K562 (cell line): ENCODE measurements around the gene DMAC2. TPM values are rescaled to one million over a fixed set of nuclear protein-coding genes. Genes with fewer than 3 reads are reported as not detected.

Source experiments
- ATAC-seq: fragments of 200-7000 bp; cut with Tn5 transposase; 3 replicates; pipeline ENCODE4 v1.9.1; 2020; ENCODE audit warnings: moderate library complexity
- BruUV-seq: library from RNA; stranded (reverse); fragments of 400-500 nt; replicated peaks from 2 replicates; lab custom pipeline; 2021; lab: Mats Ljungman, UMichigan
- CTCF ChIA-PET: fragments of 300-600 bp; formaldehyde crosslinking; extraction: SDS; loops from one replicate; lab custom pipeline; 2021; ENCODE audit warnings: low intra/inter-chr PET ratio; lab: Yijun Ruan, JAX
- POLR2A ChIA-PET: fragments of 300-600, 350-650 bp; sonication (Branson Sonifier 250); formaldehyde crosslinking; extraction: SDS; loops from one replicate; lab custom pipeline; 2021; ENCODE audit warnings: antibody characterized with exemption, inconsistent platforms; lab: Yijun Ruan, JAX
- DNase-seq, 4 experiments: peaks; one replicate each; pipeline versions ENCODE4 v3.0.0 to v3.0.0-alpha.2; 2011 to 2018; ENCODE audit warnings: low spot score in 3 of 4, mixed read lengths in 3 of 4; ENCODE audit errors: extremely low read depth in 1 of 4
- FAIRE-seq: peaks from 2 replicates; lab custom pipeline; 2011; peaks lifted over from hg19 to GRCh38; lab: Jason Lieb, UNC
- H2AFZ ChIP-seq: 2 replicates; pipeline ENCODE4 v1.6.0; 2011; ENCODE audit warnings: low read depth, low read length, control low read depth, inconsistent platforms
- H3K27ac ChIP-seq: fragments of 200-600 bp; 3 replicates; pipeline ENCODE4 v1.8.0; 2011; ENCODE audit warnings: low read depth, mild to moderate bottlenecking, control low read depth, inconsistent platforms, low read length, moderate library complexity, mixed read lengths; ENCODE audit errors: extremely low read depth
- H3K27me3 ChIP-seq, 2 experiments: fragments of 300-600 bp in 1 of 2; 2 replicates in 1 of 2; 3 replicates in 1 of 2; pipeline versions ENCODE4 v1.6.0 to v1.8.0; 2011; ENCODE audit warnings: inconsistent platforms in 2 of 2, low read length in 2 of 2, mild to moderate bottlenecking in 1 of 2, mixed read lengths in 1 of 2, moderate library complexity in 1 of 2; ENCODE audit not compliant: control insufficient read depth in 2 of 2, insufficient read depth in 2 of 2
- H3K36me3 ChIP-seq: fragments of 300-600 bp; 3 replicates; pipeline ENCODE4 v1.8.0; 2011; ENCODE audit warnings: mild to moderate bottlenecking, low read length, inconsistent platforms; ENCODE audit not compliant: control insufficient read depth, insufficient read depth
- H3K4me1 ChIP-seq, 2 experiments: fragments of 200-600 bp in 1 of 2; replicated peaks in 1 of 2; 2 replicates in 1 of 2; 3 replicates in 1 of 2; pipeline versions ENCODE4 v1.5.1 to v1.8.0; 2011; ENCODE audit warnings: inconsistent platforms in 2 of 2, low read length in 2 of 2, mild to moderate bottlenecking in 1 of 2, mixed read lengths in 1 of 2, moderate library complexity in 1 of 2; ENCODE audit not compliant: control insufficient read depth in 2 of 2, insufficient read depth in 2 of 2
- H3K4me2 ChIP-seq: 2 replicates; pipeline ENCODE4 v1.6.1; 2011; ENCODE audit warnings: low read length, control low read depth, inconsistent platforms, mixed read lengths; ENCODE audit not compliant: insufficient read depth
- H3K4me3 ChIP-seq: fragments of 200-600 bp; sonication (generic), shearing (Covaris generic); 2 replicates; pipeline ENCODE4 v1.5.1; 2016; ENCODE audit warnings: control low read depth, inconsistent platforms
- H3K79me2 ChIP-seq: fragments of 200-600 bp; 3 replicates; pipeline ENCODE4 v1.8.0; 2011; ENCODE audit warnings: low read length, inconsistent platforms; ENCODE audit not compliant: control insufficient read depth, insufficient read depth
- H3K9ac ChIP-seq, 2 experiments: 2 replicates each; pipeline versions ENCODE4 v1.6.0 to v1.6.1; 2011; ENCODE audit warnings: low read depth in 2 of 2, low read length in 2 of 2, control low read depth in 1 of 2, inconsistent platforms in 1 of 2, mild to moderate bottlenecking in 1 of 2, mixed read lengths in 1 of 2; ENCODE audit not compliant: insufficient read depth in 1 of 2
- H3K9me1 ChIP-seq: one replicate; pipeline ENCODE4 v1.6.0; 2011; ENCODE audit warnings: inconsistent platforms, mild to moderate bottlenecking, low read length, moderate library complexity; ENCODE audit not compliant: control insufficient read depth, insufficient read depth
- H3K9me3 ChIP-seq: replicated peaks from 2 replicates; pipeline ENCODE4 v1.5.1; 2011; ENCODE audit warnings: low read depth, low read length, inconsistent platforms; ENCODE audit not compliant: control insufficient read depth, insufficient read depth
- H4K20me1 ChIP-seq: replicated peaks from 2 replicates; pipeline ENCODE4 v1.6.1; 2011; ENCODE audit warnings: low read length, inconsistent platforms, mixed read lengths; ENCODE audit not compliant: control insufficient read depth, insufficient read depth
- BHLHE40 ChIP-seq: IDR thresholded peaks from 2 replicates; pipeline ENCODE4 v1.6.1; 2011; ENCODE audit warnings: low read length, improper control_type of control experiment
- ELF1 ChIP-seq: fragments of 200-800 bp; sonication (Bioruptor generic); IDR thresholded peaks from 2 replicates; pipeline ENCODE4 v1.6.1; 2016; ENCODE audit warnings: missing genetic modification characterization, missing compliant biosample characterization
- GTF2A2 ChIP-seq: IDR thresholded peaks from 2 replicates; pipeline ENCODE4 v1.6.1; 2016; ENCODE audit warnings: mild to moderate bottlenecking, missing genetic modification characterization, missing compliant biosample characterization
- LEF1 ChIP-seq: fragments of 450-650 bp; IDR thresholded peaks from 2 replicates; pipeline ENCODE4 v1.6.1; 2016; ENCODE audit warnings: mild to moderate bottlenecking
- NFE2 ChIP-seq: IDR thresholded peaks from 2 replicates; pipeline ENCODE4 v1.6.1; 2014; ENCODE audit warnings: antibody characterized with exemption, low read depth
- NR2C2 ChIP-seq, 2 experiments: fragments of 200-800 bp in 1 of 2; sonication (Bioruptor generic) in 1 of 2; sonication (generic) in 1 of 2; formaldehyde crosslinking in 1 of 2; IDR thresholded peaks; 2 replicates each; pipeline versions ENCODE4 v1.6.1 to v1.8.0; 2016 to 2022; ENCODE audit warnings: mild to moderate bottlenecking in 1 of 2, missing compliant biosample characterization in 1 of 2, missing genetic modification characterization in 1 of 2, missing genetic modification reagents in 1 of 2
- SMARCA5 ChIP-seq: fragments of 450-650 bp; IDR thresholded peaks from 2 replicates; pipeline ENCODE4 v1.6.1; 2016
- THRAP3 ChIP-seq: fragments of 450-650 bp; IDR thresholded peaks from 2 replicates; pipeline ENCODE4 v1.6.1; 2016; ENCODE audit warnings: mild to moderate bottlenecking, inconsistent platforms, borderline replicate concordance
- ZC3H11A ChIP-seq: IDR thresholded peaks from 2 replicates; pipeline ENCODE4 v1.6.1; 2012; ENCODE audit warnings: low read depth, low read length, improper control_type of control experiment
- ZNF134 ChIP-seq: fragments of 250-450 bp; sonication (Bioruptor Pico); conservative IDR thresholded peaks from 2 replicates; pipeline ENCODE4 v1.4.0; 2020
- WGBS: fragments of 100-300 bp; shearing (Covaris generic); methylation state at CpG from one replicate; pipeline ENCODE4 v1.1.6; 2016; ENCODE audit warnings: low coverage, mixed read lengths; ENCODE audit not compliant: insufficient coverage; ENCODE audit errors: missing lambda C conversion rate; 5-methylcytosine and 5-hydroxymethylcytosine counted together
- in situ Hi-C: fragments of 300-500 bp; cut with MboI; formaldehyde crosslinking; loops from 4 replicates; pipeline ENCODE4 v1.15.0; 2018; ENCODE audit warnings: inconsistent platforms, mixed read lengths
- intact Hi-C: fragments of 100-400 bp; cut with micrococcal nuclease; formaldehyde crosslinking; loops from 2 replicates; pipeline ENCODE4 v1.14.2; 2022
- polyA plus RNA-seq, 8 experiments: library from polyadenylated mRNA; depleted of rRNA in 4 of 8; stranded (reverse) in 5 of 8; unstranded in 3 of 8; fragments of >200 nt; fragmentation: Nextera tagmentation in 2 of 8; fragmentation: Illumina TruSeq in 1 of 8; extraction: Ambion mirVana in 2 of 8; extraction: Trizol in 1 of 8; gene quantifications; 2 replicates each; pipeline versions ENCODE4 v1.2.1 to v1.2.3, GENCODE V29; 2011 to 2014; ENCODE audit warnings: inconsistent platforms in 1 of 8, missing spikeins in 1 of 8
- total RNA-seq, 7 experiments: library from RNA; depleted of rRNA in 6 of 7; stranded (reverse); fragments of >200 nt in 6 of 7; fragmentation: Illumina TruSeq in 2 of 7; extraction: Trizol in 2 of 7; gene quantifications; 2 replicates each; pipeline versions ENCODE4 v1.2.1 to v1.2.3, GENCODE V29; 2011 to 2021; ENCODE audit warnings: low replicate concordance in 1 of 7
- TF ChIP-seq, protein P1 (sequence below): fragments of 250-450 bp; sonication (Bioruptor Pico); IDR thresholded peaks from 2 replicates; pipeline ENCODE4 v1.4.0; 2020; ENCODE audit warnings: mild to moderate bottlenecking, moderate library complexity

The DMAC2 gene
- total and polyA plus RNA-seq, 9 of the 15 experiments (the other 6 are each of a cell fraction or from before 2014, with no cell fraction given): 12.9 to 61.2 (median 43.1) TPM

DNA sequence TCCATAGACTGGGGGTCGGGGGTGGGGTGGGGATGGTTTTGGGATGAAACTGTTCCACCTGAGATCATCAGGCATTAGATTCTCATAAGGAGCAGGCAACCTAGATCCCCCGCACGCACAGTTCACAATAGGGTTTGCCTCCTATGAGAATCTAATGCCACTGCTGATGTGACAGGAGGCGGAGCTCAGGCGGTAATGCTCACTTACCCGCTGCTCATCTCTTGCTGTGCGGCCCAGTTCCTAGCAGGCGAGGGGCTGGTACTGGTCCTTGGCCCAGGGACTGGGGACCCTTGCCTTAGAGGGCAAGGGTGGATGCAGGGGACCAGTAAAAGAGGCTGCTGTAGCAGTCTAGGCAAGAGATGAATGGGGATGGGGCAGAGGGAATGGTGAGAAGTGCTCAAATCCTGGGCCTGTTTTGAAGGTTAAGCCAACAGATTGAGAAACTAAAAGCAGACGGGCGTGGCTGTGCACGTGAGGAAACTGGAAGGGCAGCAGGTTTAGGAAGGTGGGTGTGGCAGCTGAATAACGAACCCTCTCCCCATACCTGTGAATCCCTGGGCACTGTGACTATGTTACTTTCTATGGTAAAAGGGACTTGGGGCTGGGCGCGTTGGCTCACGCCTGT is 1.7 kb upstream of the DMAC2 start:
- 64% methylated on average over 14 of the region's 15 CpGs for WGBS
- Histone ChIP-seq H3K27me3 (peaks cover 0 to 9% of the 10 kb centered on the region in 2 experiments; a peak in 3 of 5 replicates), H4K20me1 (no peaks in the 10 kb centered on the region), H3K27ac (no peak overlapping the region), H3K9ac (peak overlapping the region in 1 of 2 experiments; percentile 32; a peak in 1 of 4 replicates), H3K9me3 (no peaks in the 10 kb centered on the region), H3K79me2 (peaks cover 10% of the 10 kb centered on the region), H3K4me1 (peaks cover 6 to 23% of the 10 kb centered on the region in 2 experiments; a peak in 4 of 5 replicates), H3K4me2 (no peak overlapping the region), H3K36me3 (peaks cover 11% of the 10 kb centered on the region; the same call in 1 of the 3 replicates), H3K4me3 (no peak overlapping the region), H3K9me1 (no peaks in the 10 kb centered on the region), H2AFZ (no peak overlapping the region)
- TF ChIP-seq BHLHE40 (peak; percentile 22; the same call in 1 of the 2 replicates), GTF2A2 (no peak)
- no peak for ATAC-seq
- in situ Hi-C loops: no loop called here
- CTCF ChIA-PET: no interaction called here
- intact Hi-C loops: loop anchor here (10.0 kb wide), 1 partner anchor 237 kb away; no protein-coding TSS in a partner anchor
- no TSS peak for BruUV-seq
- POLR2A ChIA-PET: interaction anchor here (2.5 kb wide), 1 partner anchor 10 kb away, joined by 11 read pairs; no protein-coding TSS in a partner anchor
- no peak for FAIRE-seq
- DNase-seq: no peak

DNA sequence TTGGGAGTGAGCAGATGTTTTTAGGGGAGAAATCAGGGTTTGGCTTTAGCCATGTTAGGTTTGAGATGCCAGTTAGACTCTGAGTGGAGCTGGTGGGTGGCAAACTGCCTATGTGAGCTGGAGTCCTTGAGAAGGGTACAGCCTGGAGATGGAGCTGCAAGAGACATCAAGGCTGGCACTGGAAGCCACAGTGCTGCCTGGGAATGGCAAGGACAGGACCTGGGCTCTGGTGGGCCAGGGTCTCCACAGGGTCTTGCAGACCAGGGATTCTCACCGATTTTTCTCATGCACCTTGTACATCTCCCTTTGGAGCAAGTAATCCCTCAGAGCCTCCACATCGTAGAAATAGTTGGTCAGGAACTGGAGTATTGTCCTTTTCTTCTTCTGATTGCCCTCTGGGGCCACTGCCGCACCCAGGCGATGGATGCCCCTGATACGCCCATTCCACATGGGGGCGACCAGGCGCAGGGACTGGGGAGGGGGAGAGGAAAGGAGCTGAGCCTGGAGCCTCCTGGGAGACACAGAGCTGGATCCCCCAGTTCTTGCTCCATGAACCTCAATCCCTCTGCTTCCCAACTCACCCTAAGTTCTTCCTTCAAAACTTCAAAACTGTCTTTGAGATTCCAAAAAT is 1.7 kb downstream of the DMAC2 start:
- no TSS peak for BruUV-seq
- Histone ChIP-seq H3K9me3 (no peaks in the 10 kb centered on the region), H3K4me1 (peaks cover 6 to 21% of the 10 kb centered on the region in 2 experiments; a peak in 4 of 5 replicates), H4K20me1 (no peaks in the 10 kb centered on the region), H3K79me2 (peaks cover 10% of the 10 kb centered on the region), H3K36me3 (peaks cover 20% of the 10 kb centered on the region; the same call in 2 of the 3 replicates), H3K4me2 (no peak overlapping the region), H3K9me1 (no peaks in the 10 kb centered on the region), H3K27me3 (no peaks in the 10 kb centered on the region), H3K27ac (no peak overlapping the region), H3K4me3 (no peak overlapping the region), H2AFZ (no peak overlapping the region), H3K9ac (no peak overlapping the region; a peak in 1 of 4 replicates)
- ATAC-seq (no peak), FAIRE-seq (no peak), DNase-seq (no peak)
- intact Hi-C loops: loop anchor here (2.0 to 10.0 kb wide), 3 partner anchors 73 to 173 kb away; partner anchors contain the start of genes B9D2 and HNRNPUL1
- in situ Hi-C loops: no loop called here
- 86% methylated on average over 7 of the region's 7 CpGs for WGBS
- CTCF ChIA-PET: interaction anchor here (0.6 kb wide), 1 partner anchor 125 kb away, joined by 5 read pairs; no protein-coding TSS in a partner anchor
- POLR2A ChIA-PET: interaction anchor here (0.6 to 3.0 kb wide), 3 partner anchors 10 to 173 kb away, joined by 3 to 15 read pairs (median 8); partner anchors contain the start of gene B3GNT8
- TF ChIP-seq SMARCA5: no peak
- TF ChIP-seq NFE2: no peak
- no peak for TF ChIP-seq NR2C2 (CRISPR knock-in tag; IDR thresholded peaks at IDR 0.05)
- TF ChIP-seq NR2C2 (tag; IDR thresholded peaks at IDR 0.05): no peak
- TF ChIP-seq, protein P1, sequence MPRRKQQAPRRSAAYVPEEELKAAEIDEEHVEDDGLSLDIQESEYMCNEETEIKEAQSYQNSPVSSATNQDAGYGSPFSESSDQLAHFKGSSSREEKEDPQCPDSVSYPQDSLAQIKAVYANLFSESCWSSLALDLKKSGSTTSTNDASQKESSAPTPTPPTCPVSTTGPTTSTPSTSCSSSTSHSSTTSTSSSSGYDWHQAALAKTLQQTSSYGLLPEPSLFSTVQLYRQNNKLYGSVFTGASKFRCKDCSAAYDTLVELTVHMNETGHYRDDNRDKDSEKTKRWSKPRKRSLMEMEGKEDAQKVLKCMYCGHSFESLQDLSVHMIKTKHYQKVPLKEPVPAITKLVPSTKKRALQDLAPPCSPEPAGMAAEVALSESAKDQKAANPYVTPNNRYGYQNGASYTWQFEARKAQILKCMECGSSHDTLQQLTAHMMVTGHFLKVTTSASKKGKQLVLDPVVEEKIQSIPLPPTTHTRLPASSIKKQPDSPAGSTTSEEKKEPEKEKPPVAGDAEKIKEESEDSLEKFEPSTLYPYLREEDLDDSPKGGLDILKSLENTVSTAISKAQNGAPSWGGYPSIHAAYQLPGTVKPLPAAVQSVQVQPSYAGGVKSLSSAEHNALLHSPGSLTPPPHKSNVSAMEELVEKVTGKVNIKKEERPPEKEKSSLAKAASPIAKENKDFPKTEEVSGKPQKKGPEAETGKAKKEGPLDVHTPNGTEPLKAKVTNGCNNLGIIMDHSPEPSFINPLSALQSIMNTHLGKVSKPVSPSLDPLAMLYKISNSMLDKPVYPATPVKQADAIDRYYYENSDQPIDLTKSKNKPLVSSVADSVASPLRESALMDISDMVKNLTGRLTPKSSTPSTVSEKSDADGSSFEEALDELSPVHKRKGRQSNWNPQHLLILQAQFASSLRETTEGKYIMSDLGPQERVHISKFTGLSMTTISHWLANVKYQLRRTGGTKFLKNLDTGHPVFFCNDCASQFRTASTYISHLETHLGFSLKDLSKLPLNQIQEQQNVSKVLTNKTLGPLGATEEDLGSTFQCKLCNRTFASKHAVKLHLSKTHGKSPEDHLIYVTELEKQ (CRISPR knock-in tag): no peak
- no peak for TF ChIP-seq LEF1
- TF ChIP-seq ZC3H11A: no peak
- TF ChIP-seq THRAP3: no peak
- no peak for TF ChIP-seq ZNF134 (CRISPR knock-in tag)
- TF ChIP-seq ELF1 (tag): no peak
